NCI-H146 (cell line): Measurements from ENCODE around the gene PCDH9.

ENCODE experiments used
- DNase-seq: peaks from one replicate; lab custom pipeline; 2025; lab: John Stamatoyannopoulos, UW

The PCDH9 gene

GRCh38 chr13:66377569-66377968, 852.6 kb downstream of the PCDH9 start:
- no peak for DNase-seq

GRCh38 chr13:66375756-66376155, 854.4 kb downstream of the PCDH9 start:
- no peak for DNase-seq

- no peak for DNase-seq
These were observed 860.5 kb downstream of the PCDH9 start for GRCh38 chr13:66369666-66370065.

- DNase-seq = no peak
These were observed 862.8 kb downstream of the PCDH9 start for GRCh38 chr13:66367356-66367755.

- DNase-seq = no peak
These were observed 865.0 kb downstream of the PCDH9 start for GRCh38 chr13:66365101-66365500.

GRCh38 chr13:66364346-66364745, 865.8 kb downstream of the PCDH9 start:
- no peak for DNase-seq

GRCh38 chr13:66362485-66362884, 867.7 kb downstream of the PCDH9 start:
- no peak for DNase-seq

GRCh38 chr13:66359910-66360552, 870.1 kb downstream of the PCDH9 start:
- DNase-seq = no peak

GRCh38 chr13:66359393-66359792, 870.7 kb downstream of the PCDH9 start:
- DNase-seq = no peak

- DNase-seq = no peak
These were observed 871.6 kb downstream of the PCDH9 start for GRCh38 chr13:66358564-66358963.

- DNase-seq = no peak
These were observed 872.7 kb downstream of the PCDH9 start for GRCh38 chr13:66357463-66357862.

GRCh38 chr13:66354879-66355751, 875.0 kb downstream of the PCDH9 start:
- no peak for DNase-seq

- peak; percentile 29 for DNase-seq
These were observed 876.5 kb downstream of the PCDH9 start for GRCh38 chr13:66353664-66354063.

- no peak for DNase-seq
These were observed 880.2 kb downstream of the PCDH9 start for GRCh38 chr13:66349966-66350365.

- peak; percentile 71 for DNase-seq
These were observed 881.1 kb downstream of the PCDH9 start for GRCh38 chr13:66348745-66349690.

GRCh38 chr13:66347486-66348117, 882.5 kb downstream of the PCDH9 start:
- peak; percentile 40 for DNase-seq

GRCh38 chr13:66345971-66346370, 884.2 kb downstream of the PCDH9 start:
- no peak for DNase-seq

GRCh38 chr13:66345518-66345810, 884.7 kb downstream of the PCDH9 start:
- DNase-seq = no peak

GRCh38 chr13:66344805-66345517, 885.2 kb downstream of the PCDH9 start:
- no peak for DNase-seq

- no peak for DNase-seq
These were observed 886.8 kb downstream of the PCDH9 start for GRCh38 chr13:66343224-66343828.
